ENCODE results near the gene RAE1. TPM values are rescaled to one million over a fixed set of nuclear protein-coding genes. Genes with fewer than 3 reads are reported as not detected.

The RAE1 gene
- total RNA-seq, 6 donors from 2014 or later: 10.1 to 31.0 (median 17.9) TPM

DNA sequence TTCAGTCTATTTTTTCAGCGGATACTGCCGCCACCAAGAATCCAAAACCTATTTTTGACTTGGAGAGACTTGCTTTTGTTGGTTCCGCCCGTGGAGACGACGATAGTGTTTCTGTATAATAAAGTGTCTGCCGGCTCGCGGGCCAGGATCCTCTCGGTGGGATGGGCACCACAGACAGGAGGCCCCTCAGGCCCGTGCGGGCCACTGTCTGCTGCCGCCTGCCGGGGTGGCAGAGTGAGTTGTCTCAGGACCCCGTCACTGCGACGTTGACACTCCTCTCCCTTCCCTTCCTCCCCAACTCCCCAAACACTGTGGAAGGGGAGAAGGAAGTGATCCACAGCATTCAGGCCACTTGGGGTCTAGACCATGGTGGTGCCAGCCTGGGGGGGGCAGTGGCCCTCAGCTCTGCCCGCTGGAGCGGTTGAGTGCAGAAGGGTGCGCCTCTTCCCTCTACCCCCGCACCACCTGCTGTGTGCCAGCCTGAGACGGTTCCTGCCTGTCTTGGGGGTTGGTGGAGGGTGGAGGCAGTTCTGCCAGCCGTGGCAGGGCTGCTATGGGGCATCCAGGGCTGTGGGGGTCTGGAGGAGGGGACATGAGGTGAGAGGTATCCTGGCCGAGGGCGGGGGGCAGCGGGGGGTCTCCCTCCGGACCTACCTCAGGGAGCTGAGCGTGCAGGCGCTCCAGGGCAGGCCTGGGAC lies 57.6 kb downstream of the RAE1 start:
- Histone ChIP-seq H3K4me3 (no peak overlapping the region), H3K36me3 (peaks cover 4 to 61% (median 51%) of the 10 kb centered on the region in 4 donors), H3K27ac (no peak overlapping the region), H3K9me3 (no peaks in the 10 kb centered on the region), H3K4me1 (no peaks in the 10 kb centered on the region), H3K27me3 (no peaks in the 10 kb centered on the region)
- TF ChIP-seq CTCF (IDR thresholded peaks at IDR 0.05): no peak
- no peak for TF ChIP-seq POLR2AphosphoS5 (IDR thresholded peaks at IDR 0.05)
- no peak for TF ChIP-seq POLR2A (IDR thresholded peaks at IDR 0.05)
- no peak for TF ChIP-seq EP300 (IDR thresholded peaks at IDR 0.05)
- ATAC-seq (ENCODE audit: low FRiP score in 2 of 2) (no peak), DNase-seq (peak in 1 of 2 donors; percentile 58)
- 93% methylated on average over 23 to 26 of the region's 29 CpGs for whole genome bisulfite sequencing, 2 donors

- Histone ChIP-seq H3K4me1 (no peaks in the 10 kb centered on the region), H3K27ac (no peak overlapping the region), H3K27me3 (no peaks in the 10 kb centered on the region), H3K36me3 (peaks cover 4 to 55% (median 47%) of the 10 kb centered on the region in 4 donors), H3K4me3 (no peak overlapping the region), H3K9me3 (no peaks in the 10 kb centered on the region)
- DNase-seq (no peak), ATAC-seq (ENCODE audit: low FRiP score in 2 of 2) (no peak)
- WGBS, 2 donors: 80 to 86% methylated on average over 12 to 14 of the region's 16 CpGs
- TF ChIP-seq POLR2A (IDR thresholded peaks at IDR 0.05): no peak
- no peak for TF ChIP-seq POLR2AphosphoS5 (IDR thresholded peaks at IDR 0.05)
- TF ChIP-seq CTCF (IDR thresholded peaks at IDR 0.05): no peak
- no peak for TF ChIP-seq EP300 (IDR thresholded peaks at IDR 0.05)
Measured at GRCh38 chr20:57409316-57409671, 58.2 kb downstream of the RAE1 start.

DNA sequence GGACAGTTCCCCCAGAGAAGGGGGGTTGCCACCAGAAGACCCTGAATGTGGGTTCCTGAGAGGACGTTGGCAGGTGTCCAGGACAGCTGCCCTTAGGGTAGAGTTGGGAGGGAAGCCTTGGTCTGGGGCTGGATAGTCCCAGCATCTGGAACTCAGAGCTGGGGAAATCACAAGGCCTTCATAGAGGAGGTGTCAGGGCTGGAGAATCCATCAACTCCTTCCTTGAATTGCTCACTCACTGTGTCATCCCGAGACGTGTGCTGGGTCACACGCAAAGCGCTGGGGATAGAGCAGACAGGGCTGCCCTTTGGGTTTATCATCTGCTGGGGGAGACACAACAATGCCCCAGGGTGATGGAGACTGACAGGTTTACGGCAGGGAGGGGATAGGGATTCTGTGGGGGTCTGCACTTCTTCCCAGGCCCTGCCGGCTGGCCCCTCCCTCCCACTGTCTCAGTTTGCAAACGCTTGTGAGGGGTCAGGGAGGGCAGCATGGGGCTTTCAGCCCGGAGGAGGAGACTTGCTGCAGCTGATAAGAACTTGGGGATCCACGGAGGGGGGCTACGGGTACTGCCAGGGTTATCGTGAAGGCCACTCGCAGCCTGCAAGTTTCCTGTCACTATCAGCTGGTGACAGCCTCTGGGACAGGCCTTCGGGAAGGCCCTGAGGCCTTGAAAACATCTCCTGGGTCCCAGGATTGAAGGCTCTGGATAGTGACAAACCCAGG lies 58.8 kb downstream of the RAE1 start:
- Histone ChIP-seq H3K4me1 (no peaks in the 10 kb centered on the region), H3K27me3 (no peaks in the 10 kb centered on the region), H3K27ac (no peak overlapping the region), H3K36me3 (peaks cover 4 to 49% (median 44%) of the 10 kb centered on the region in 4 donors), H3K4me3 (no peak overlapping the region), H3K9me3 (no peaks in the 10 kb centered on the region)
- 53 to 68% methylated on average over 8 to 14 of the region's 14 CpGs for WGBS, 2 donors
- TF ChIP-seq EP300 (IDR thresholded peaks at IDR 0.05): no peak
- no peak for TF ChIP-seq POLR2A (IDR thresholded peaks at IDR 0.05)
- no peak for TF ChIP-seq POLR2AphosphoS5 (IDR thresholded peaks at IDR 0.05)
- DNase-seq (no peak), ATAC-seq (ENCODE audit: low FRiP score in 2 of 2) (no peak)

DNA sequence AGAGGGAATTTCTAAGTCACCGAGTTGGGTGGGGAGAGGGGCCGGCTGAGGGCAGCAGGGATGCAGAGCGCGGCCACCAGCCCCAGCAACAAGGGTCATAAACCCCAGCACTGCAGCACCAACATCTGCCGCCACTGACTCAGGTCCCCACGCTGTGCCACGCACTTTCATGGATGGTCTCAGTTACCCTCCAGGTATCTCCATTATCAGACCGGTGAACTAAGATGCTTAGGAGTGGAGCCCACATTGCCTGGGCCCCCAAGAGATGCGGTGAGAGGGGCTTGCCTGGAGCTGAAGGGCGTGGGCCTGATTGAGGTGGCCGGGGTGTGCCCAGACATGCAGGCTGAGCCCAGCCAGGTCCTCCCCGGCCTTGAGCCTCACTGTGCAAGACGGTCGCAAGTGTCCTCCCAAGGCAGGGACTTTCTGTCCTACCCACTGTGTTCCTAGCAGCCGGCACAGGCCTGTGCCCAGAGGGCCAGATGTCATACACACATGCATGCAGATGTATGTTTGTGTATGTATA lies 59.4 kb downstream of the RAE1 start:
- H3K4me3 ChIP-seq: no peak overlapping the region
- no peaks in the 10 kb centered on the region for H3K27me3 ChIP-seq
- no peaks in the 10 kb centered on the region for H3K4me1 ChIP-seq
- no peak for ATAC-seq (ENCODE audit: low FRiP score in 2 of 2)
- no peak overlapping the region for H3K27ac ChIP-seq
- peaks cover 4 to 43% (median 40%) of the 10 kb centered on the region in 4 donors for H3K36me3 ChIP-seq
- no peak for DNase-seq
- no peak for TF ChIP-seq POLR2AphosphoS5 (IDR thresholded peaks at IDR 0.05)
- no peak for TF ChIP-seq EP300 (IDR thresholded peaks at IDR 0.05)
- TF ChIP-seq CTCF (IDR thresholded peaks at IDR 0.05): no peak
- no peak for TF ChIP-seq POLR2A (IDR thresholded peaks at IDR 0.05)
- WGBS, 2 donors: 92 to 93% methylated on average over 4 to 15 of the region's 15 CpGs
- H3K9me3 ChIP-seq: no peaks in the 10 kb centered on the region

DNA sequence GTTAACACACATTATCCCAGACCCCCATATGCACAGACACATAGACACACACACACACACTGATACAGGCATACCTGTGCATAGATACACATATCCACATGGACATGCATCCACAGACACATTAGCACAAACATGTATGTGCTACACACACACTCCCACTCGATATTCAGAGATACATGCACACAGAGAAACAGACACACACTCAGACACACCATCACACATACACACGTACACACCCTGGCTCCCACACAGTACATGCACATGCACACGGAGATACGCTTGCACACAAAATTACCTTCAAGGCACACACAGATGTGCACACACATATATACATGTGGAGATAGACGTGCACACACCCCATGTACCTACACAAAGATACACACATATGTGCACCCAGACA lies 59.9 kb downstream of the RAE1 start:
- no peaks in the 10 kb centered on the region for H3K4me1 ChIP-seq
- no peaks in the 10 kb centered on the region for H3K9me3 ChIP-seq
- H3K27me3 ChIP-seq: no peaks in the 10 kb centered on the region
- peaks cover 4 to 38% (median 37%) of the 10 kb centered on the region in 4 donors for H3K36me3 ChIP-seq
- no peak overlapping the region for H3K4me3 ChIP-seq
- WGBS, 2 donors: 81 to 92% methylated on average over 5 of the region's 5 CpGs
- DNase-seq: no peak
- TF ChIP-seq EP300 (IDR thresholded peaks at IDR 0.05) (no peak), POLR2AphosphoS5 (IDR thresholded peaks at IDR 0.05) (no peak), POLR2A (IDR thresholded peaks at IDR 0.05) (no peak), CTCF (IDR thresholded peaks at IDR 0.05) (no peak)
- ATAC-seq (ENCODE audit: low FRiP score in 2 of 2): no peak
- H3K27ac ChIP-seq: no peak overlapping the region
